ENCODE measurements around the gene MICB. TPM values are rescaled to one million over a fixed set of nuclear protein-coding genes. Genes with fewer than 3 reads are reported as not detected.

The MICB gene
- total RNA-seq, 3 donors from 2014 or later = 2.9 to 4.6 (median 4.0) TPM

- Histone ChIP-seq H3K4me3 (no peak overlapping the region), H3K27ac (no peak overlapping the region), H3K9me3 (no peaks in the 10 kb centered on the region), H3K4me1 (no peaks in the 10 kb centered on the region), H3K27me3 (no peaks in the 10 kb centered on the region), H3K36me3 (no peaks in the 10 kb centered on the region)
- TF ChIP-seq POLR2AphosphoS5 (IDR thresholded peaks at IDR 0.05) (no peak), POLR2A (IDR thresholded peaks at IDR 0.05) (no peak)
- TF ChIP-seq, protein P1, sequence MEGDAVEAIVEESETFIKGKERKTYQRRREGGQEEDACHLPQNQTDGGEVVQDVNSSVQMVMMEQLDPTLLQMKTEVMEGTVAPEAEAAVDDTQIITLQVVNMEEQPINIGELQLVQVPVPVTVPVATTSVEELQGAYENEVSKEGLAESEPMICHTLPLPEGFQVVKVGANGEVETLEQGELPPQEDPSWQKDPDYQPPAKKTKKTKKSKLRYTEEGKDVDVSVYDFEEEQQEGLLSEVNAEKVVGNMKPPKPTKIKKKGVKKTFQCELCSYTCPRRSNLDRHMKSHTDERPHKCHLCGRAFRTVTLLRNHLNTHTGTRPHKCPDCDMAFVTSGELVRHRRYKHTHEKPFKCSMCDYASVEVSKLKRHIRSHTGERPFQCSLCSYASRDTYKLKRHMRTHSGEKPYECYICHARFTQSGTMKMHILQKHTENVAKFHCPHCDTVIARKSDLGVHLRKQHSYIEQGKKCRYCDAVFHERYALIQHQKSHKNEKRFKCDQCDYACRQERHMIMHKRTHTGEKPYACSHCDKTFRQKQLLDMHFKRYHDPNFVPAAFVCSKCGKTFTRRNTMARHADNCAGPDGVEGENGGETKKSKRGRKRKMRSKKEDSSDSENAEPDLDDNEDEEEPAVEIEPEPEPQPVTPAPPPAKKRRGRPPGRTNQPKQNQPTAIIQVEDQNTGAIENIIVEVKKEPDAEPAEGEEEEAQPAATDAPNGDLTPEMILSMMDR (IDR thresholded peaks at IDR 0.05) = no peak
- intact Hi-C loops (cut with DNase I; ENCODE audit: low total_unique reads) = no loop called here
- no peak for DNase-seq (ENCODE audit: low spot score in 2 of 2)
These were observed 37.5 kb upstream of the MICB start for GRCh38 chr6:31460361-31461025.

GRCh38 chr6:31462026-31462963 lies 35.6 kb upstream of the MICB start:
- no peak for TF ChIP-seq POLR2AphosphoS5 (IDR thresholded peaks at IDR 0.05)
- TF ChIP-seq, protein P1 (IDR thresholded peaks at IDR 0.05) = no peak
- Histone ChIP-seq H3K9me3 (no peaks in the 10 kb centered on the region), H3K27me3 (no peaks in the 10 kb centered on the region), H3K4me1 (no peaks in the 10 kb centered on the region), H3K36me3 (no peaks in the 10 kb centered on the region), H3K27ac (peak overlapping the region; percentile 71 to 83), H3K4me3 (peak overlapping the region; percentile 48 to 69 (median 56))
- intact Hi-C loops (cut with DNase I; ENCODE audit: low total_unique reads) = no loop called here
- DNase-seq (ENCODE audit: low spot score in 2 of 2) = no peak

DNA sequence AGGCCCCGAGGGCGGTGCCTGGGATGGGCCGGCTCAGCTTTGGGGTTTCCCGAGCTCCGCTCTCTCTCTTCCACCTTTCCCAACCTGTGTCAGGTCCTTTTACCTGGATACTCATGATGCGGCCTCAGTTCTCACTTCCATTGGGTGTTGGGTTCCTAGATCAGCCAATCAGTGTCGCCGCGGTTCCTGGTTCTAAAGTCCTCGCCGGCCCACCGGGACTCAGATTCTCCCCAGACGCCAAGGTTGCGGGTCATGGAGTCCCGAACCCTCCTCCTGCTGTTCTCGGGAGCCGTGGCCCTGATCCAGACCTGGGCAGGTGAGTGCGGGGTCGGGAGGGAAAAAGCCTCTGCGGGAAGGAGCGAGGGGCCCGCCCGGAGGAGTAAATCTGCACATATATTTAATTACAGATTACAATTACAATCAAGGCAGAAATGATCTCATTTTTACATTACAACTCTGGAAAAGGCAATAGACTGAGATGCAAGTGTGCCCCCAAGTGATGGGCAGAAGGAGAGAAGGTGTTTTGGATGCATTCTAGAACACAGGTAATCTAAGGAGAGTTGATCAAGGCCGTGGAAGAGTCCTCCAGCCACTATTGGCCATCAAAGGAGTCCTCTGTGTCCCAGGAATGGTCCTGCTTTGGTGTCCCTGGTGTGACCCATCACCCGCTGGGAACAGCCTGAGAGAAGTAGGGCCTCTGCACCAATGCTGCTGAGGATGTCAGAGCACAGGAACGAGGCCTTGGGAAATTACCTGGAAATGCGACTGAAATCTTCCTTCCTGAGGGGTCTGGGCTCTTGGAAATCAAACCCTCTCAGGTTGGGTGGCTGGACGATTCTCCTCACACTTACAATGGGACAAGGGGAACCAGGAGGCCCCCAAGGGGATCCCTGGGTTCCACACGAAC lies 34.7 kb upstream of the MICB start:
- Histone ChIP-seq H3K9me3 (no peaks in the 10 kb centered on the region), H3K4me3 (peak overlapping the region; percentile 48 to 69 (median 56)), H3K4me1 (no peaks in the 10 kb centered on the region), H3K36me3 (no peaks in the 10 kb centered on the region), H3K27ac (peak overlapping the region; percentile 80 to 83), H3K27me3 (no peaks in the 10 kb centered on the region)
- DNase-seq (ENCODE audit: low spot score in 2 of 2) = peak; percentile 88 to 95
- TF ChIP-seq POLR2A (IDR thresholded peaks at IDR 0.05) (peak; percentile 66), POLR2AphosphoS5 (IDR thresholded peaks at IDR 0.05) (peak; percentile 46 to 69 (median 64))
- TF ChIP-seq, protein P1 (IDR thresholded peaks at IDR 0.05) = no peak
- intact Hi-C loops (cut with DNase I; ENCODE audit: low total_unique reads) = no loop called here

DNA sequence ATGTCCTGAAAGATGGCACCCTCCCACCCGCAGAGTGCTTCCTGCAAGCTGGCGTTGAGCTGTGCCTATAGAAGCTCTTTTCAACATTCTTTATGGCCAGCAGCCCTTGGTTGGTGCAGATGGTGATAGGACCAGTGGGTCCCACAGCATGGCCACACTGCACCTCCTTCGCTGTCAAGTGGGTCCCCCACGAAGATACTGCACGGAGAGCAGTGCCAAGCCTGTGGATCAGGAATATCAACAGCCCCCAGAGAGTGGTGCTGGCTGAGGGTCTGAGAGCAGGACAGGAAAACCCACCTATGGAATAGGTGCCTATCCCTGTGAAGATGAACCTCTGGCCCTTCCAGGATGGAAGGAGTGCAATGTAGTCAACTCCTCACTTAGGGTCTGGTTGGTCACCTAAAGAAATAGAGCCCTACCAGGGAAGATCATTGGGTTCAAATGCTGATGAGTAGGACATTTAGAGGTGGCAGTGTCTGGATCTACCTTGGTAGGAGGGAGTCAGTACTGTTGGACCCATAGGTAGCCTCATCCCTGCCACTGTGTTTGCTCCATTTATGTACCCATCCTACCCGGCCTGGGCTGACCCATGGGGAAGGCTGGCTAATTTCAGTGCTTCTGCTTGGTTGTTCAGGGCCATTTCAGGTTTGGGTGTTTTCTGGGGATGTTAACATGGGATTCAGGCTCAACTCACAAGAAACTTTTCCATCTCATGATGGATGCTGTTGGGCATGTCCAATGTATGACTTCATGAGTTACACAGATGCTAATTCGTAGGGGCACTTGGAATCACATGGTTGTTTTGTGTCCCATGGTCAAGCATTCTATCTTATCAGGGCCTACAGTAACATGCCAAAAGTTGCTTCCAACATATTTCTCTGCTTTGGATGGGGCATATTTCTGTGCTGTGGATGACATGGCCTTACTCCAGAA lies 33.4 kb upstream of the MICB start:
- Histone ChIP-seq H3K36me3 (no peaks in the 10 kb centered on the region), H3K27me3 (no peaks in the 10 kb centered on the region), H3K4me3 (peak overlapping the region; percentile 48 to 69 (median 56)), H3K27ac (no peak overlapping the region), H3K9me3 (no peaks in the 10 kb centered on the region), H3K4me1 (no peaks in the 10 kb centered on the region)
- no peak for DNase-seq (ENCODE audit: low spot score in 2 of 2)
- intact Hi-C loops (cut with DNase I; ENCODE audit: low total_unique reads) = no loop called here
- TF ChIP-seq POLR2A (IDR thresholded peaks at IDR 0.05) (no peak), POLR2AphosphoS5 (IDR thresholded peaks at IDR 0.05) (no peak)
- TF ChIP-seq, protein P1 (IDR thresholded peaks at IDR 0.05) = no peak

Data from breast epithelium (tissue), 4 donors.